CD14-positive monocyte (primary cell): ENCODE results near the gene BANP. TPM values are rescaled to one million over a fixed set of nuclear protein-coding genes. Genes with fewer than 3 reads are reported as not detected.
"Not testable (repeated sequence)": the region's sequence is repeated elsewhere in the genome, so short reads cannot be mapped to it uniquely, and the experiment has no call there.

Experiments
- DNase-seq, 3 donors: peaks; one replicate each; pipeline ENCODE4 v3.0.0-alpha.2; 2011 to 2022
- H2AFZ ChIP-seq: 2 replicates; pipeline ENCODE4 v1.6.0; 2012; ENCODE audit warnings: mild to moderate bottlenecking, low read depth, low read length, inconsistent platforms; ENCODE audit not compliant: insufficient read depth, poor library complexity, severe bottlenecking
- H3K27ac ChIP-seq, 2 donors: 1 replicate in 1 of 2; 2 replicates in 1 of 2; pipeline ENCODE4 v1.5.1; 2012 to 2013; ENCODE audit warnings: low read length in 2 of 2, control low read depth in 1 of 2, inconsistent platforms in 1 of 2, low read depth in 1 of 2, mild to moderate bottlenecking in 1 of 2
- H3K27me3 ChIP-seq, 2 donors: one replicate each; pipeline versions ENCODE4 v1.6.0 to v1.6.1; 2011 to 2013; ENCODE audit warnings: low read length in 2 of 2; ENCODE audit not compliant: control insufficient read depth in 2 of 2, insufficient read depth in 2 of 2
- H3K36me3 ChIP-seq, 2 donors: replicated peaks in 1 of 2; 1 replicate in 1 of 2; 2 replicates in 1 of 2; pipeline versions ENCODE4 v1.5.1 to v1.6.1; 2012 to 2013; ENCODE audit warnings: low read length in 2 of 2, control low read depth in 1 of 2, inconsistent platforms in 1 of 2, mild to moderate bottlenecking in 1 of 2; ENCODE audit not compliant: insufficient read depth in 2 of 2, control insufficient read depth in 1 of 2
- H3K4me1 ChIP-seq, 2 donors: 1 replicate in 1 of 2; 2 replicates in 1 of 2; pipeline versions ENCODE4 v1.5.1 to v1.6.1; 2012 to 2013; ENCODE audit warnings: low read length in 2 of 2, control low read depth in 1 of 2, inconsistent platforms in 1 of 2, mild to moderate bottlenecking in 1 of 2, moderate library complexity in 1 of 2; ENCODE audit not compliant: insufficient read depth in 2 of 2, control insufficient read depth in 1 of 2
- H3K4me2 ChIP-seq: replicated peaks from 2 replicates; pipeline ENCODE3; 2012; ENCODE audit warnings: low read length, moderate library complexity, mild to moderate bottlenecking; ENCODE audit not compliant: poor library complexity, severe bottlenecking; ENCODE audit errors: extremely low read depth
- H3K4me3 ChIP-seq, 3 experiments: fragments of 200-600 bp in 1 of 3; sonication (generic) in 1 of 3; replicated peaks in 1 of 3; 1 replicate in 2 of 3; 2 replicates in 1 of 3; pipeline ENCODE4 v1.5.1; 2011 to 2013; ENCODE audit warnings: low read length in 3 of 3, mild to moderate bottlenecking in 3 of 3, control low read depth in 2 of 3, low read depth in 2 of 3, inconsistent platforms in 1 of 3, moderate library complexity in 1 of 3
- H3K79me2 ChIP-seq: 2 replicates; pipeline ENCODE4 v1.6.0; 2012; ENCODE audit warnings: mild to moderate bottlenecking, control low read depth, inconsistent platforms, low read length, moderate library complexity; ENCODE audit not compliant: insufficient read depth
- H3K9ac ChIP-seq: 2 replicates; pipeline ENCODE4 v1.6.0; 2017; ENCODE audit warnings: low read length, mild to moderate bottlenecking; ENCODE audit not compliant: insufficient read depth, poor library complexity, severe bottlenecking
- H3K9me3 ChIP-seq, 2 donors: replicated peaks in 1 of 2; 1 replicate in 1 of 2; 2 replicates in 1 of 2; pipeline versions ENCODE4 v1.5.1 to v1.6.1; 2012 to 2013; ENCODE audit warnings: low read length in 2 of 2, control low read depth in 1 of 2; ENCODE audit not compliant: control insufficient read depth in 1 of 2, insufficient read depth in 1 of 2
- H4K20me1 ChIP-seq: 2 replicates; pipeline ENCODE4 v1.6.0; 2012; ENCODE audit warnings: mild to moderate bottlenecking, low read length, control low read depth, moderate library complexity; ENCODE audit not compliant: insufficient read depth
- H3K27ac Mint-ChIP-seq, 7 donors: one replicate each; pipeline ENCODE4 v1.8.0; 2020; ENCODE audit warnings: mild to moderate bottlenecking in 7 of 7, mixed read lengths in 7 of 7, moderate library complexity in 6 of 7, inconsistent platforms in 2 of 7
- H3K27me3 Mint-ChIP-seq, 3 donors: one replicate each; pipeline ENCODE4 v1.8.0; 2021 to 2022; ENCODE audit warnings: low read depth in 3 of 3, mild to moderate bottlenecking in 3 of 3, mixed read lengths in 3 of 3, moderate library complexity in 3 of 3, inconsistent platforms in 1 of 3
- H3K36me3 Mint-ChIP-seq, 2 donors: one replicate each; pipeline ENCODE4 v1.8.0; 2020; ENCODE audit warnings: mixed read lengths in 2 of 2, inconsistent platforms in 1 of 2, mild to moderate bottlenecking in 1 of 2
- H3K4me1 Mint-ChIP-seq: one replicate; pipeline ENCODE4 v1.8.0; 2020; ENCODE audit warnings: mild to moderate bottlenecking, mixed read lengths
- H3K4me3 Mint-ChIP-seq, 2 donors: one replicate each; pipeline ENCODE4 v1.8.0; 2020; ENCODE audit warnings: mild to moderate bottlenecking in 2 of 2, mixed read lengths in 2 of 2, moderate library complexity in 1 of 2
- H3K9me3 Mint-ChIP-seq, 7 donors: one replicate each; pipeline ENCODE4 v1.8.0; 2020 to 2022; ENCODE audit warnings: mixed read lengths in 7 of 7, mild to moderate bottlenecking in 6 of 7, moderate library complexity in 6 of 7, inconsistent platforms in 2 of 7
- WGBS: methylation state at CpG from one replicate; pipeline ENCODE4 v1.1.5; 2013; ENCODE audit warnings: missing lambda C conversion rate; ENCODE audit not compliant: insufficient coverage; 5-methylcytosine and 5-hydroxymethylcytosine counted together
- intact Hi-C, 2 donors: fragments of 100-400 bp; cut with micrococcal nuclease; formaldehyde crosslinking; loops; one replicate each; pipeline versions ENCODE4 v1.15.0 to v1.15.1; 2023
- polyA plus RNA-seq, 3 donors: library from polyadenylated mRNA; depleted of rRNA in 1 of 3; unstranded in 2 of 3; stranded (reverse) in 1 of 3; fragments of 300-500 nt in 2 of 3; fragments of >200 nt in 1 of 3; fragmentation: Illumina TruSeq in 2 of 3; gene quantifications; 1 replicate in 2 of 3; 2 replicates in 1 of 3; pipeline ENCODE4 v1.2.3, GENCODE V29; 2012 to 2021

BANP gene
- polyA plus RNA-seq, 3 donors: 10.1 to 40.9 (median 11.7) TPM

DNA sequence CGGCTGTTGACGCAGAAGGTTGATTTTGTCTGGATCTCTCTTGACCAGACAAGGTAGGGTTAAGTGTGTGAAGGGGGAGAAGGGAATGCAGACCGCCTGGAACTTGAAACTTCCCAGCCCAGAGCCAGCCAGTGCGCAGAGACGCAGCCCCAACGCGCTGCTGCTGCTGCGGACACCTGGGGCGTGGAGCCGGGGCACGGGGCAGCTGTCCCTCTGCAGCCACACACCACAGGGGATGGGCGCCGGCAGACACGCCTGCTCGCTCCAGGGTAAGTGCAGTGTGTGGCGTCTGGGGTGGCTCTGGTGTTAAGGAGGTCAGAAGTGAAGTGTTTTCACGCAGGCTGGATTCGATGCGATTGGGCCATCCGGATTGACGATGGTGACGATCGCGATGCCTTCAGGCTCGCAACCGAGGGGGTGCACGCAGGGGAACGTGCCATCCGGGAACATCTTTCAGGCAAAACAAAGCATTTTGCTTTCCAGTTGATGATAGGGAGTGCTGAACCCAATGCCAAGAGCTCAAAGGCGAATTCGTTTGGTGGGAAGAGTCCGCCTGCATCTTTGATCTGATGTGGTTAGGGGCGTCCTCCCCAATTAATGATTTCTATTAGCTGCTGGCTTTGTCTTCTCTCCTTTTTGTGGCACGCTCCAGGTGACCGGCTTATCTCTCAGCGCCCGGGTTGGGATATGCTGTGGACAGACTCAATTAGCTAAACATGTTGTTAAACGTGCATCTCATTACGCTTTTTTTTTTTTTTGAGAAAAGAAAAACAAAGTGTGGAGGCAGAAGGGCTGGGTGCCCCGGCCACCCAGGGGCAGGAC, 149.8 kb downstream of the BANP start:
- peaks cover 4 to 33% (median 21%) of the 10 kb centered on the region in 7 donors for H3K9me3 Mint-ChIP-seq
- H4K20me1 ChIP-seq, H3K9ac ChIP-seq, H3K4me3 ChIP-seq, H3K4me1 ChIP-seq, H3K27ac ChIP-seq, H3K79me2 ChIP-seq, H3K36me3 ChIP-seq, intact Hi-C loops, DNase-seq, H3K36me3 Mint-ChIP-seq, H3K4me1 Mint-ChIP-seq, H3K4me2 ChIP-seq: not testable (repeated sequence)
- peak overlapping the region; percentile 21 for H2AFZ ChIP-seq
- 34% methylated on average over 27 of the region's 40 CpGs for WGBS
- peak overlapping the region; percentile 43 to 84 for H3K4me3 Mint-ChIP-seq
- peaks cover 0 to 13% of the 10 kb centered on the region in 2 donors for H3K27me3 ChIP-seq
- H3K27me3 Mint-ChIP-seq: peaks cover 28 to 48% (median 29%) of the 10 kb centered on the region in 3 donors
- peak overlapping the region in 1 of 7 donors; percentile 80 for H3K27ac Mint-ChIP-seq
- peaks cover 0 to 20% of the 10 kb centered on the region in 2 donors for H3K9me3 ChIP-seq

DNA sequence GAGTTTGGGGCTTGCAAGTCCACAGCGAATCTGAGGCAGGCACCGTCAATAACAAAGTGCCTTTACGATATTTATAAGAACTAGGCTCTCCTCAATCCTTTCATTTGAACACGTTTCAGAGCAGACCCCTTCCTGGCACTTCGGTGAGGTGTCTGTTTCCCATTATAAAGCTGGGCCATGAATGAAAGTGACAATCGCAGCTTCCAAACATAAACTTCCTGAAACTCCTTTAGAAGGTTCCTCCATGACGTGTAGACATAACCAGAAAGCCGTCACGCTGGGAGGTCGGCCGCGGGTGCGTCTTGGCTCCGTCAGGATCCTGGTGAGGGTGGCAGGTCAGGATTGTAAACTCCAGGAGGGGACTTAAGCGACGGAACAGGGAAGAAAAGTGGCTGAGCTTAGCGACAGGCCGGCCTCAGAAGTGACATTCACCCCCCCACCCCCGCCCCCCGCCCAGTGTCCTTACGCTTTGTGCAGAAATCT, 150.4 kb downstream of the BANP start:
- H3K27ac ChIP-seq, H3K36me3 Mint-ChIP-seq, H4K20me1 ChIP-seq, intact Hi-C loops, H3K36me3 ChIP-seq, H3K79me2 ChIP-seq, H3K4me1 ChIP-seq, H3K4me2 ChIP-seq, H3K27ac Mint-ChIP-seq, H3K4me3 ChIP-seq, H3K9ac ChIP-seq, H3K4me1 Mint-ChIP-seq, H2AFZ ChIP-seq: not testable (repeated sequence)
- WGBS: no CpG with 5 or more reads among the region's 21 CpGs
- Histone ChIP-seq H3K9me3 (peaks cover 0 to 15% of the 10 kb centered on the region in 2 donors), H3K27me3 (peaks cover 0 to 13% of the 10 kb centered on the region in 2 donors)
- peaks cover 29 to 48% (median 30%) of the 10 kb centered on the region in 3 donors for H3K27me3 Mint-ChIP-seq
- DNase-seq: peak in 1 of 3 donors; percentile 30
- peak overlapping the region; percentile 43 to 84 for H3K4me3 Mint-ChIP-seq
- H3K9me3 Mint-ChIP-seq: peaks cover 0 to 27% (median 15%) of the 10 kb centered on the region in 7 donors
